Measurements from ENCODE around the gene SLCO4A1.

SLCO4A1 gene

DNA sequence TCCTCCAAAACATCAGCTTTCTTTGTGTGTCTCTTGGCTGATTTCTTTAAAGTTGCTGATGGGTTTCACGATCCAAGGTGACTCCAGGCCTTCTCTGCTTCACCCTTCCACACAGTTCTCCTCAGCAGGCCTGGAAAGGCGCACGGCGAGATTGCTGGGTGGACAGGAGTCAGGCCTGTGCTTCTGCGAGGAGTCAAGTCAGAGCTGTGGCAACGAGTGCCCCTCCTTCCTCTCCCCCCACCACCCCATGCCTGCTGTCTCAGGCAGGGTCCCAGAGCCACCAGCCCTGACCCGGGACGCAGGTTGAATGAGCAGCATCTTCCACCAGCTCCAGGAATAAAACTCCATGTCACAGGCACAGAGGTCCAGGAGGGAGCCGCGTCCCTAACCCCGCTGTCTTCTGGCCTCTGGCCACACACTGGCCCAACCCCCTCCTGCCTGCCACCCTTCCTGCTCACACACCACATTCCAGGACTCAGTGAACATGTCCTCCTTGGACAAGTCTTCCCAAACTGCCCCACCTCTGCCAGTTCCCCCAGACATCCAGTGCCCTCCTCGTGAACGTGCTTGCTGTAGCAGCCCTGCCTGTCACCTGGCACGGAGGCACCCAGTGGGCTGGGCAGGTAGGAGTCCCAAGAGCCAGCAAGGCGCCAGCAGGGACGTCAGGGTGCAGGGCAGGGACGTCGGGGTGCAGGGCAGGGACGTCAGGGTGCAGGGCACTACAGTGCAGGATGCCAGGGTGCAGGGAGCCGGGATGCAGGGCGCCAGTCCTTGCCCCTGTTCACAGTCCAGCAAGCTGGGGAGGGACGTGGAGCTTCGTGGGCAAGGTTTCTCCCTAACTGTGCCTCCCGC, 59.1 kb downstream of the SLCO4A1 start:
- no peak overlapping the region for H3K4me3 ChIP-seq
- TF ChIP-seq, protein P1, sequence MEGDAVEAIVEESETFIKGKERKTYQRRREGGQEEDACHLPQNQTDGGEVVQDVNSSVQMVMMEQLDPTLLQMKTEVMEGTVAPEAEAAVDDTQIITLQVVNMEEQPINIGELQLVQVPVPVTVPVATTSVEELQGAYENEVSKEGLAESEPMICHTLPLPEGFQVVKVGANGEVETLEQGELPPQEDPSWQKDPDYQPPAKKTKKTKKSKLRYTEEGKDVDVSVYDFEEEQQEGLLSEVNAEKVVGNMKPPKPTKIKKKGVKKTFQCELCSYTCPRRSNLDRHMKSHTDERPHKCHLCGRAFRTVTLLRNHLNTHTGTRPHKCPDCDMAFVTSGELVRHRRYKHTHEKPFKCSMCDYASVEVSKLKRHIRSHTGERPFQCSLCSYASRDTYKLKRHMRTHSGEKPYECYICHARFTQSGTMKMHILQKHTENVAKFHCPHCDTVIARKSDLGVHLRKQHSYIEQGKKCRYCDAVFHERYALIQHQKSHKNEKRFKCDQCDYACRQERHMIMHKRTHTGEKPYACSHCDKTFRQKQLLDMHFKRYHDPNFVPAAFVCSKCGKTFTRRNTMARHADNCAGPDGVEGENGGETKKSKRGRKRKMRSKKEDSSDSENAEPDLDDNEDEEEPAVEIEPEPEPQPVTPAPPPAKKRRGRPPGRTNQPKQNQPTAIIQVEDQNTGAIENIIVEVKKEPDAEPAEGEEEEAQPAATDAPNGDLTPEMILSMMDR (IDR thresholded peaks at IDR 0.05) = no peak
- DNase-seq (ENCODE audit: low spot score) = no peak
- no peak overlapping the region for H3K27ac ChIP-seq

DNA sequence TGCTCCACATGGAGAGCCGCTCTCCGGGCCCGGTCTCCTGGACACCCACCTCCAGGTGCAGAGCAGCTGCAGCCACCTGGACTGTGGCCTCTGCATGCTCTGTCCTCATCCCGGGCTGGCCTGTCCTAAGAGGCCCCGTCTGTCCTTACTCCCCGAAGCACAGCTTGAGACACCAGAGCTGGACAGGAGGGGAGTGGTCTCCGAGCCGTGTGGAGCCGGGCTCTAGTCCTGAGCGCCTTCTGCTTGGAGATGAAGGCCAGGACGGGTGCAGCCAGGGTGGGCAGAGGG, 59.7 kb downstream of the SLCO4A1 start:
- TF ChIP-seq, protein P1 (IDR thresholded peaks at IDR 0.05) = no peak
- Histone ChIP-seq H3K4me3 (no peak overlapping the region), H3K27ac (no peak overlapping the region)
- DNase-seq (ENCODE audit: low spot score) = no peak

DNA sequence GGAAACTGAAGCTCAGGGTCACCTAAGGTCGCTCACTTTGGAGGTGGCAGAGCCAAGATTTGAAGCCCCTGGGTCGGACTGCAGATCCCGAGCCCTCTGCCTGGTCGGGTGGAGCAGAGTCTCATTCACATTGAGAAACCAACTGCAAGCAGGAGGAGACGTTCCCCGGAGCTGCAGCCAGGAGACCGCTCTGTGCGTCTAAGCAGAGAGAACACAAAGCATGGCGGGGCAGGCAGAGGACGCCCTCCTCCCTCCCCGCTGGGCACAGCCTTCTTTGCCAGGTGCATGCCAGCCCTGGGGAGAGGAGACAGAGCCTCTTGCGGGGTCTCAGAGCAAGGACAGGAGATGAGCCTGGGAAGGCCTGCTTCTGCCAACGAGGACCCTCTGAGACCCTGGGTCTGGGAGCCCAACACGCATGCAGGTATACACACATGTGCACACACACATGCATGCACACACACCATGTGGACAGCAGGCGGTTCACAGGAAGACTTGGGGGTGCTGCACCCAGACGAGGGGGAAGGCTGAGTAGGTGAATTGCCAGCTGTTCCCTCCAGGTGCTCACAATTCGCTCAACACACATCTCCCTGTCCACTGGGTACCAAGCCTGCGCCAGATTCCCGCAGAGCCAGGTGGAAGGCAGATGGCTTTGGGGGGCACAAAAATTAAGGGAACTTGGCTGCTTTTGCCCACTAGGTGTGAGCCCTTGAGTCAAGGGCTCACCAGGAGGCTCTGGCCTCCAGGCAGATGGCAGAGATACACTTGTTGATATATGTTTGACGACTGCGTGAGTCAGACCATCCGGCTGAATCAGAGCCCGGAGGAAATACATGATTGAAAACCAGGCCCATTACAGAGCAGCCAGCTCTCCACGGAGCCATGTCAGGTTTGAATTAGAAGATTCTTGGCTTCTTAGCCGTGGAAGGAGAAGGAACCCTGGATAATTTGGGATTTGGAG, 60.9 kb downstream of the SLCO4A1 start:
- H3K27ac ChIP-seq = no peak overlapping the region
- H3K4me3 ChIP-seq = no peak overlapping the region
- no peak for DNase-seq (ENCODE audit: low spot score)
- TF ChIP-seq, protein P1 (IDR thresholded peaks at IDR 0.05) = no peak

DNA sequence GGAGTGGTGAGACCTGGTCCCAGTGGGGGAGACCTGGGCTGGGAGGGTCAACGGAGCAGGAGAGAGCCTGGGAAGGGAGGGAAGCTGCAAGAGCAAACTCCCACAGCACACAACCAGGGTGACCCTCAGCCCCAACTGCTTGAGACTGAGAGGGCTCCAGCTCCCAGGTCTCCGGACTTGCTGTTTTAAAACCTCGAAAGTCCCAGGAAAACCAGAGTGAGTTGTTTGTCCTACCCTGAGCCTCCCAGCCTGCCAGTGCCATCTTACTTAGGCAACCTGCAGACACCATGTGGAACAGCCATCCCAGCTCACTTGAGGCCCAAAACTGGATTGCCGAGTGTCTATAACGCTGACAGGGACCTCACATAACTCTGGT, 61.5 kb downstream of the SLCO4A1 start:
- no peak overlapping the region for H3K4me3 ChIP-seq
- DNase-seq (ENCODE audit: low spot score) = no peak
- H3K27ac ChIP-seq = no peak overlapping the region
- TF ChIP-seq, protein P1 (IDR thresholded peaks at IDR 0.05) = no peak

DNA sequence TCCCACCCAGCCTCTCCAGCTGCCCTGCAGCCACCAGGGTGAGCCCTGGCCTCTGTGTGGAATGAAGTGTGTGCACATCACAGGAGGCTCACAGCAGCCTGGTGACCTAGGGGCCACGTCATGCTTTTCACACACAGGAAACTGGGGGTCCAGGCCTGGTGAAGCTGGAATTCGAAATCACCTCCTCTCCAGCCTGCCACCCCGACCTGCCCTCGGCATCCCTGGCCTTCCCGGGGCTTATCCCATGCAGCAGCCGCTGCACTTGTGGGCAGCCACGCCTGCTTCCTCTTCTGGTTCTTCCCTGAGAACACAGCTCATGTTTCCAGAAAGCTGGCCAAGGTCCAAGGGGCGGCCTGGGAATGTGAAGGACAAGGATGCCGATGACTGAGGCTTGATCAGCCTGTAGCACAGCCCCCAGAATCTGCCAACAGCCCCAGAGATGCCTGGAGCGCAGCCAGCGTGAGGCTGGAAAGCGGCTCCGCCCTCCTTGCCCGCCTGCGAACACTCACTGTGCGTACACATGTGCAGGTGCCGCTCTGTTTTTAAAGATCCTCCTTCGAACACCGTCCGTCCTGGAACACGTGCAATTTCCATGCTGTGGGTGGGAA, 62.1 kb downstream of the SLCO4A1 start:
- no peak overlapping the region for H3K4me3 ChIP-seq
- H3K27ac ChIP-seq = no peak overlapping the region
- no peak for DNase-seq (ENCODE audit: low spot score)
- TF ChIP-seq, protein P1 (IDR thresholded peaks at IDR 0.05) = no peak

DNA sequence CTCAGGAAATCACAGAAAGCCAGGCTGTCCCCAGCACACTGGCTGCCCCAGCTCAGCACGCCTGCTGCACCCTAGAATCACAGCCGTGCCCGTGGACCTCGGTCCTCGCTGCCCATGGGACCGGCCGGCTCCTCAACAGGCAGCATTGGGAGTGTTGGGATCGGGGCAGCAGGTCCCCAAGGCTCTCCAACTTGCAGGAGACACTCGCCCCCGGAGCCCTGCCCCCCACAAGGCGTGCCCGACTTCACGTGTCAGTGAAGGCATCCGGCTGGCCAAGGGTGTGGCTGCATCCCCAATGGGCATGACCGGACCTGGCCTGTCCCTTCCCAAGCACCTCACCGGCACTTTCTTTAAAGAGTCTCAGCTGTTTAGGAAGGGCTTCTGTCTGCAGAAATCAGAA, 63.3 kb downstream of the SLCO4A1 start:
- H3K4me3 ChIP-seq = no peak overlapping the region
- TF ChIP-seq, protein P1 (IDR thresholded peaks at IDR 0.05) = no peak
- no peak for DNase-seq (ENCODE audit: low spot score)
- H3K27ac ChIP-seq = no peak overlapping the region
